DLD1 (cell line): ENCODE measurements around the gene BMP3.

Experiments
- in situ Hi-C: cut with HindIII; loops from 2 replicates; pipeline ENCODE4 v1.10.0; 2017; ENCODE audit warnings: low sequenced_read_pairs

Gene BMP3

DNA sequence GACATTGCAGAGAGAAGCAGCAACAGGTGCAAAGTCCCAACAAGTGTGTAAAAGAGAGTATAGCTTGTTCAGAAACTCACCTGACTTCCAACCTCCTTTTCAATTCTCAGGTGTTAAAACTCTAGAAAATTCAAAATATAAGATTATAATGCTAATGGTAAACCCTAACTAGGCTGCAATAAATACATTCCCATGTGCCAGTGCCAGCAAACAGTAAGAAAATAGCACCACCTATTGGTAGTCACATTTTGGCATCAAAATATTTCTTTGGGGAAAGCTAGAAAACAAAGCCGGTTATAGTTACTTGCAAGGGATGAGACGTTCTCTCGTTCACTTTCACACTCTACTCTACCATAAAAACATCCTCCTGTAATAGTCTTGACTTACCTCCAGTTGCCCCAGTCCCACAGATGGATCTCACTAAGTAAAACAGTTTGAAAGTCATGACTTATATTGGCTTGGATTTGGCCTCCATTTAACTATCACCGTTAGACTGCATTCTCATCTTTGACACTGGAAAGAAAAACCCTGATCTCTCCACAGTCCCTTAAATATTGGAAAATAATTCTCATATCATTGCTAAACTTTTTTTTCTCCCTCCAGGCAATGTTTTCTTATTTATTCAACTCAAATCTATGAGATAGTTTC, 9.6 kb downstream of the BMP3 start:
- in situ Hi-C loops = loop anchor here (25.0 kb wide), 1 partner anchor 678 kb away; no protein-coding TSS in a partner anchor

DNA sequence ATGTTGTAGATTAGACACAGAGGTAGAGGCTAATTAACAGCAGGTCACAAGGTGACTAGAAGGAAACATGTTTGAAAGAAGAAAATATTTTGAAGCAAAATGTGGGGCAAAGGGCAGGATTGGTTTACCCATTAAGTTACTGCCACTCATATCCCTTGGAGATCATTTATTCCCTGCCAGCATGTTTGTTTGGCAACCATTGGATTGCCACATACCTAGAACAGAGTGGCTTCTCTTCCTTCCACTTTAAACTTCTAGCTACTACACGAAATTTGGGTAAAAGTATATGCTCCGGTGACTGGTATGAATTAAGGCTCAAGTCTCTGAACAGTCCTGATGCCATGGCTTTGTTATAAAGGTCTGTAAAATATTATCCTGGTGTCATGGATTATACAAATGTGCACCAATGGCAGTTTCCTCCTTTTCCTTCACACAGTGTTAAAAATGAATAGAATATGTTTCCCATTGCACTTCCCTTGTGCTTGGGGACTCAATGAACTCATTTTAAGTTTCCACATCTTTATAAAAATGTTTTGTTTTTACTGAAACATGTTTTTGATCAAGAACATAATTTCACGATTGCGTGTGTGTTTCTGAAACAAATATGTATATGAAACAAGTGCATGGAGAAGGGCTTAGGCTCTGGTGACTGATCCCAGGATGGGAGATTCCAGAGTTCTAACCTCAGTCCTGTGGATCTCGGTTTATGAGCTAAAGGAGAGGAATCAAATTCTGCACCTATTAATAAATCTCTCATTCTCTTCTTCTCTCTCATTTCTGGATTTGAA, 12.3 kb downstream of the BMP3 start:
- in situ Hi-C loops = loop anchor here (25.0 kb wide), 1 partner anchor 680 kb away; no protein-coding TSS in a partner anchor

- in situ Hi-C loops = loop anchor here (5.0 to 25.0 kb wide), 2 partner anchors 57 to 687 kb away; no protein-coding TSS in a partner anchor
Observed at GRCh38 chr4:81049330-81049729, 18.8 kb downstream of the BMP3 start.

DNA sequence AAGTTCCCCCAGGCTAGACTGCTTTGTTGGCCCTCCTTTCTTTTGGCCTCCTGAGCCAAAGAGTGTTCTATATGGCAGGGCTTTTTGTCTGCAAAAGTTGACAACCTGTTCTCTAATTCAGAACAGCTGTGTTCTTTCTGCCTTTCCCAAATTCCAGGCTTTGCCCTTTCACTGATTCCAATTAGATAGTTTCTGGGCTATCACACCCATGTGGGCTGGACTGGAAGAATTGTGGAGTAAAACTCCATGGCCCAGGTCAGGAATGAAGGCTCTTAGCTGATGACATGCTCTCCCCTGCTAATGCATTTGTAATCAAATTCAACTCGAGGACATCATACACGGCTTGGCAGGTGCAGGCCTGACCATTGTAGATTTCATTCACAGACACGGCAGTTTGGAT, 19.4 kb downstream of the BMP3 start:
- in situ Hi-C loops = loop anchor here (5.0 to 25.0 kb wide), 2 partner anchors 58 to 688 kb away; no protein-coding TSS in a partner anchor

DNA sequence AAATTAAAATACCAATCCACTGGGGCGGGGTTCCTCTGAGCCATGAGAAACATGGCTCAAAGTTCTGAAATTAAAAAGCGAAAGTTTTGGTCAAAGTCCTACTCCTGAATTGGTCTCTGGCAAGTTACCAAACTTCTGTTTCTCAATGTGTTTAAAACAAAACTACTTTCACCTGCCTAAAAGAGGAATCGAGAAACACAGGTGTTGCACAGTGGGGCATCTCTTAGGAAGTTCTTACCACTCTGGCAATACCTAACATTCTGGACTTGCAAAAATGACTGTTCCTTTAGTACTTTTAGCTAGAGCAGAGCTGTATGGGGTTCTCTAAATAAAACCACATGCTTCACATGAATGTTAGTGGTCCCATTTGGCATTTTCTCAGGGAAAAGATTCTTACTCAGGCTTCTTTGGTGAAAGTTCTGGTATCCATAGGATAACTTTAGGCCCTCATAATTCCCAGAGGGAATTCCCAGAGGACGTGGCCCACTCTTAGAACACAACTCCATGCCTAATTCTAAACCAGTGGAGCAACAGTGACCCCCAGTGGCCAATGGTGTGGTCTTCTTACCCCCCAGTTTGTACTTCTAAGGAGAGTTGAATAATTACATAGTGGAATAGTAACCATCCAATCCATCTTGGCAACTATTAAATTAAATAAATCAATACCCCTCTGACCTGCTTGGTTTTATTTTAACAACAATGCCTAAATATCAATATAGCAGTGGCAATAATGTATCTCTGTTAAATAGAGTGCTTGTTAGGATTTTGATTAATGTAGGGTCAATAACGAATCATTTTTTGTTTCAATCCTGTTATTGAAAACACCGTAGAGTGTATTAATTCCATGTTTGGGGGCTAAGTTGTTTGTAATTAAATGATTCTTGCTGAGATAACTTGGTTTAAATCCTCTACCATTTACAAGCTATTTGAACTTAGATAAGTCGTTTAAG, 21.9 kb downstream of the BMP3 start:
- in situ Hi-C loops = no loop called here

DNA sequence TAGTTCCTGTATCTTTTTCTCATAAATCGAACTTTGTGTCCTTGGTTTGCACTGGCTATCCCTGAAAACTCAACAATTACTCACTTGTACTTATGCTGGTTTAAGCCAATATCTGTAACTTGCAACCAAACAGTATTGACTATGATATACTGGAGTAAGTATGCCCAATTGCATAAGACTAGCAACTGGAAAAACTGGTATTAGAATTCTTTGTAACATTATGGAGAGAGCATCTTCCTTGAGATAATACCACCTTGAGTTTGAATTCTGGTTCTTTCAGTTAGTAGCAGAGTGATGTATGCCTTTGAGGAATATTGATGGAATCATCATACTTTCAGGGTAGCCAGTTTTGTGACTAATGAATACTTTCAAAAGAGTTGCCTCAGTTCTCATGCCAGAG, 28.1 kb downstream of the BMP3 start:
- in situ Hi-C loops = no loop called here

DNA sequence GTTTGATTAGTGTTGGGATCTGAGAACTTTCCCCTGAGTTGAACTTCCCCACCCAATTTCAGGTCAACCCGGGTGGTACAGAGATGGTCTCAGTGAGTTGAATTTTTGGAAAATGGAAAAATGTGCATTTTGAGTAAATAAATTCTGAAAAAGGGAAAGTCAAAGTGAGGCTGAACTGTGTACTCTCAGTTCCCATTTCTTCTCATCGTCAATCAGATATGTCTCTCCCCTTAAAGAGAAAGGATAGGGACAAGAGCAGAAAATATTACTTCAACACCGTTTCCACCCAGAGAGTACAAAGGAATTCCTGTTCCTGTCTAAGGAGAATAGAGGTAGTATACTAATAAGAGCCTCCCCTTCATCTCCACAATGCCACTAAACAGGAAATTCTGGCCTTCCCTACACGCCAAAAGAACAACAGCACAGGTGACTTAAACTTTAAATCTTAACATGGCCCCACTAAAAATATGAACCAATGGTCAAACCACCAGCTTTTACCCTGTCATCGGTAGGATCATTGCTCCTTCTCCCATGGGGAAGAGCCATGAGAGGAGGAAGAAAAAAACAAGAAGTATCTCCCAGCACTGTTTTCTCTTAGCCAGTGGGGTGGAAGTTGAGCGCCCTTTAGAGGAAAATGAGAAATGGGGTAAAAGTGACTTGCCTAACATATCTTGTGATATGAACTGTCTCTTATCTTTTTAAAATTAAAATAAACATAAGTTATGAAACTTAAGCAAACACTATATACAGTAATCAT, 30.3 kb downstream of the BMP3 start:
- in situ Hi-C loops = no loop called here

DNA sequence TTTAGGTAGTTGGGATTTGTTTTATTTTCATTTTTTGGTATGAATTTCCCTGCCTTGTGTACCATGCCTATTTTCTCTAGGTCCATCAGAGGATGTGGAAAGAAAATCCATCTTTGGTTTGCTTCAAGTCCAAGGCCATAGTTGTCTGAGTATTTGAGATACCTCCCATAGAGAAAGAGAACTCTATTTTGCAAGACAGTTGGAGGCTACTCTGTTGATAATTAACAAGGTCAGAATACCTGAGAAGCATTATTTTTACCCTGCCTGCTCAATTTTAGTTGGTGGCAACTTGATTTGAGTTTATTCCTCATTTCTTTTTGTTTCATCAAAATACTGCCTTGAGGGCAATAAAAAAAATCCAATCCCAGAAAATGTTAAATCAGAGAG, 30.8 kb downstream of the BMP3 start:
- in situ Hi-C loops = no loop called here

- in situ Hi-C loops = no loop called here
Observed at GRCh38 chr4:81062001-81062400, 31.5 kb downstream of the BMP3 start.

- in situ Hi-C loops = no loop called here
Observed at GRCh38 chr4:81065446-81065845, 34.9 kb downstream of the BMP3 start.

GRCh38 chr4:81069706-81070331, 39.3 kb downstream of the BMP3 start:
- in situ Hi-C loops = no loop called here

GRCh38 chr4:81071013-81071412, 40.5 kb downstream of the BMP3 start:
- in situ Hi-C loops = no loop called here

DNA sequence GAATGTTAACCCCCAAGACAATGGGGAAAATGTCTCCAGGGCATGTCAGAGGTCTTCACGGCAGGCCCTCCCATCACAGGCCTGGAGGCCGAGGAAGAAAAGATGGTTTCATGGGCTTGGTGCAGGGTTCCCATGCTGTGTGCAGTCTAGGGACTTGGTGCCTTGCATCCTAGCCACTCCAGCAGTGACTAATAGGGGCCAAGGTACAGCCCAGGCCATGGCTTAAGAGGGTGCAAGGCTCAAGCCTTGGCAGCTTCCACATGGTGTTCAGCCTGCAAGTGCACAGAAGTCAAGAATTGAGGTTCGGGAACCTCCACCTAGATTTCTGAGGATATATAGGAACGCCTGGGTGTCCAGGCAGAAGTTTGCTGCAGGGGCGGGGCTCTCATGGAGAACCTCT, 50.6 kb downstream of the BMP3 start:
- in situ Hi-C loops = no loop called here

DNA sequence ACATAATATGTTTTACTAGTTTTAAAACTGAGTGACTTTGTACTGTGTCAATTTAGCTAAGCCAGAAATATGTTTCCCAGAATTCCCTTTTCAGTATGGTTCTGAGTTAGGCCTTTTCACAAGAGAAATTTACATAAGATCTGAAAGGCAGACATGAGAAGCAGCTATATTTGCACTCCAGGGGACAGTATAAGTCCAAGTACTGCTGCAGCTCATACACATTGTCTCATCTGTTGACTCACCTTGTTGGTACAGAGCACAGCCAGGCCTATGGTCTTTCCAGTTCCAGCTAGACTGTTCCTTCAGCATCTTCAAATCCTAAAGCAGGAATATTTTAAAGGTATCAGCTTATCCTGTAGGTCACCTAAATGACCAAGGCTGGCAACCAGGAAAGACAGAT, 53.5 kb downstream of the BMP3 start:
- in situ Hi-C loops = no loop called here

DNA sequence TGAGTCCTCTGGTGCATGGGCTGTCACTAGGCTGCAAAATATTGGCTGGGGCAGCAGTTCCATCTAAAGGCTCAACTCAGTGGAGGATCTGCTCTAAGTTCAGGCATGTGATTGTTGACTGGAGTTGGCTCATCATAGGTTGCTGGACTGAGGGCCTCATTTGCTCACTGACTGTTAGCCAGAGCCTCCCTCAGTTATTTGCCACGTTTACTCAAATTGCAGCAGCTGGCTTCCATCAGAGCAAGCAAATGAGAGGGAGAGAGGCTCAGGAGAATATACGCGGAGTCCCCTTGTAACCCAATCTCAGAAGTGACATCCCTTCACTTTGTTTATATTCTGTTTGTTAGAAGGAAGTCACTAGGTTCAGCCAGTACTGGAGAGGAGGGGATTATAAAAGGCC, 54.1 kb downstream of the BMP3 start:
- in situ Hi-C loops = no loop called here

GRCh38 chr4:81085291-81085690, 54.8 kb downstream of the BMP3 start:
- in situ Hi-C loops = no loop called here

DNA sequence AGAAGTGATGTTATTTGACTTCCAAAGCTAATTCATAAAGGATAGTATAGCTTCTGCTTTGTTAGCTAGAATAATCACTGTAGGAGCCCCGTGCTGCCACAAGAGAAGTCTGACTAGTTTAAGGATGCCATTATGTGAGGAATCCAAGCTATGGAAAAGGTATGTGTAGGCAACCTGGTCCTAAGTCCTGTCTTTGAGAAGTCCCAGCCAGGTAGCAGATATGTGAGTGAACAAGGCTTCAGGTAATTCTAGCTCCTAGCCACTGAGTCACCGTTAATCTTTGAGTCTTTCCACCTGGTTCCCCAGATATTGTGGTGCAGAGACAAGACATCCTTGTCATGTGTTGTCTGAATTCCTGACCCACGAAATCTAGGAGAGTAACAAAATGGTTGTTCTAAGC, 55.5 kb downstream of the BMP3 start:
- in situ Hi-C loops = no loop called here

DNA sequence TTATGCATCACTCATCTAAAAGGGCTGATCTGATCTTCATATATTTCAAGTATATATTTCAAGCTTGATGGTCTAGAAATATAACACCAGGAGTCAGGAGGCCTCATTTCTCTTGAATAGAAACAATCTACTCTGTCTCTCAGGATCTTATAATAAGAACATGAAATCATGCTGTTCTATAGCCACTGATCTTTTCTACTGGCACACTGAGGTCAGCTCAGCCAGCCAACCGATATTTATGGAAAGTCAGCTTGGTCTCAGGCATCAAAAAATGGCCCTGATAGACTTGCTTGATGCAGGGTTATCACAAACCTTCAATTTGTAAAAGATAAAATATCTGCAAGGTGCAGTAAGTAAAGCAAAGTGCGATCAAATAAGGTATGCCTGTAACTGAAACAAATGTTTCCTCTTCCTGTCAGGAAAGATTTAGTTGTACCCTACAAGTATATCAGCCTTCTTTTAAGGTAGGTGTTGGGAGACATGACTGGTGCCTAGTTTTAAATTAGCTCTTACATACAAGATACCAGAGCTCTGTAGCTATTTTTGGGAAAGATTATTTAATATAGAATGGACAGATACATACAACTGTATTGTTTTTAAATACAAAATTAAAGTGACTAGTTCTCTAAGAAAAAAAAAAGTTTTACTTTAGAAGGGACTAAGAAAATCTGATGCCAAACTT, 63.4 kb downstream of the BMP3 start:
- in situ Hi-C loops = no loop called here

- in situ Hi-C loops = no loop called here
Observed at GRCh38 chr4:81095389-81095788, 64.9 kb downstream of the BMP3 start.
